Measurements from ENCODE around the gene CRIP2. TPM values are rescaled to one million over a fixed set of nuclear protein-coding genes. Genes with fewer than 3 reads are reported as not detected.

Gene CRIP2
- total and polyA plus RNA-seq, 9 of the 15 experiments (the other 6 are each of a cell fraction or from before 2014, with no cell fraction given): 0.18 to 2.0 (median 0.69) TPM; not detected in 1

DNA sequence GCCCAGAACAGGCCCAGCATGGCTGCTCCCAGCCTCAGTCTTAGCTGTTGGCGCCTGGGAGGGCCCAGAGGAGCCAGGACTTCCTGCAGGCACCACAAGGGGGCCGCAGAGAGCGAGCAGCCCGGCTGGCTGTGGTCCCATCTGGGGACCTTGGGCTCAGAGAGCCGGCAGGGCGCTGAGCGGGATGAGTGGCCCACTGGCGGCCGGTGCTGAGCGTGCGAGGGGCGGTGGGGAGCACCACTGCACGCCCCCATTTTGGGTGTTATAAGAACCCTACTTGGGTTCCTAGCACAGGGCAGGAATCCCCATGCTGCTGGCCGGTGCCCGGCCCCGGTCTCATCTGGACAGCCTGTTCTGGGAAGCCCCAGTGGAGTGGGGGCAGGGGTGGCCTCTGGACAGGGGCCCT lies 25.9 kb upstream of the CRIP2 start (continued):
- TF ChIP-seq, protein P1, sequence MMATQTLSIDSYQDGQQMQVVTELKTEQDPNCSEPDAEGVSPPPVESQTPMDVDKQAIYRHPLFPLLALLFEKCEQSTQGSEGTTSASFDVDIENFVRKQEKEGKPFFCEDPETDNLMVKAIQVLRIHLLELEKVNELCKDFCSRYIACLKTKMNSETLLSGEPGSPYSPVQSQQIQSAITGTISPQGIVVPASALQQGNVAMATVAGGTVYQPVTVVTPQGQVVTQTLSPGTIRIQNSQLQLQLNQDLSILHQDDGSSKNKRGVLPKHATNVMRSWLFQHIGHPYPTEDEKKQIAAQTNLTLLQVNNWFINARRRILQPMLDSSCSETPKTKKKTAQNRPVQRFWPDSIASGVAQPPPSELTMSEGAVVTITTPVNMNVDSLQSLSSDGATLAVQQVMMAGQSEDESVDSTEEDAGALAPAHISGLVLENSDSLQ (IDR thresholded peaks at IDR 0.05): no peak
- TF ChIP-seq RB1 (IDR thresholded peaks at IDR 0.05; ENCODE audit: low read depth): peak; percentile 69; the same call in 1 of the 2 replicates
- peak; percentile 66 to 82 (median 67) for TF ChIP-seq CTCF (IDR thresholded peaks at IDR 0.05 in 2 of 3, conservative IDR thresholded peaks at IDR 0.05 in 1 of 3; ENCODE audit: insufficient read depth in 2 of 3, low read depth in 1 of 3, low read length in 3 of 3)
- TF ChIP-seq ZBTB33 (CRISPR knock-in tag; IDR thresholded peaks at IDR 0.05): peak; percentile 98
- TF ChIP-seq, protein P2, sequence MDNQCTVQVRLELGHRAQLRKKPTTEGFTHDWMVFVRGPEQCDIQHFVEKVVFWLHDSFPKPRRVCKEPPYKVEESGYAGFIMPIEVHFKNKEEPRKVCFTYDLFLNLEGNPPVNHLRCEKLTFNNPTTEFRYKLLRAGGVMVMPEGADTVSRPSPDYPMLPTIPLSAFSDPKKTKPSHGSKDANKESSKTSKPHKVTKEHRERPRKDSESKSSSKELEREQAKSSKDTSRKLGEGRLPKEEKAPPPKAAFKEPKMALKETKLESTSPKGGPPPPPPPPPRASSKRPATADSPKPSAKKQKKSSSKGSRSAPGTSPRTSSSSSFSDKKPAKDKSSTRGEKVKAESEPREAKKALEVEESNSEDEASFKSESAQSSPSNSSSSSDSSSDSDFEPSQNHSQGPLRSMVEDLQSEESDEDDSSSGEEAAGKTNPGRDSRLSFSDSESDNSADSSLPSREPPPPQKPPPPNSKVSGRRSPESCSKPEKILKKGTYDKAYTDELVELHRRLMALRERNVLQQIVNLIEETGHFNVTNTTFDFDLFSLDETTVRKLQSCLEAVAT (IDR thresholded peaks at IDR 0.05): no peak
